ENCODE results near the gene DMD. TPM values are rescaled to one million over a fixed set of nuclear protein-coding genes. Genes with fewer than 3 reads are reported as not detected.

The DMD gene
- total and polyA plus RNA-seq, 4 donors, result 3.9 to 73.8 (median 11.2) TPM

- no peak for TF ChIP-seq CTCF (IDR thresholded peaks at IDR 0.05; ENCODE audit: control extremely low read depth, extremely low read depth)
- no peak overlapping the region for H3K4me3 ChIP-seq
- no peaks in the 10 kb centered on the region for H3K9me3 ChIP-seq (ENCODE audit: control insufficient read depth in 4 of 4, insufficient read depth in 3 of 4, low read length in 3 of 4)
- H3K27me3 ChIP-seq (ENCODE audit: control insufficient read depth in 3 of 3, insufficient read depth in 3 of 3, low read length in 2 of 3), result peaks cover 0 to 13% (median 0%) of the 10 kb centered on the region in 3 donors
- WGBS, 2 donors, result 74 to 87% methylated on average over 5 of the region's 5 CpGs
- no peak overlapping the region for H3K9ac ChIP-seq (ENCODE audit: insufficient read depth in 1 of 2, low read length in 2 of 2)
- DNase-seq (no peak), ATAC-seq (ENCODE audit: insufficient read depth, low FRiP score) (no peak)
- H3K4me1 ChIP-seq (ENCODE audit: control insufficient read depth in 5 of 5, insufficient read depth in 5 of 5, low read length in 5 of 5), result no peaks in the 10 kb centered on the region
- no peak overlapping the region for H3K27ac ChIP-seq (ENCODE audit: low read depth in 1 of 2, low read length in 1 of 2)
- H3K36me3 ChIP-seq (ENCODE audit: control insufficient read depth in 4 of 4, insufficient read depth in 4 of 4, low read length in 4 of 4), result no peaks in the 10 kb centered on the region
These were observed 1241.6 kb downstream of the DMD start for GRCh38 chrX:31969714-31970113.

- no peak for DNase-seq
- Histone ChIP-seq H3K9ac (ENCODE audit: insufficient read depth in 1 of 2, low read length in 2 of 2) (no peak overlapping the region), H3K4me1 (ENCODE audit: control insufficient read depth in 5 of 5, insufficient read depth in 5 of 5, low read length in 5 of 5) (no peaks in the 10 kb centered on the region), H3K9me3 (ENCODE audit: control insufficient read depth in 4 of 4, insufficient read depth in 3 of 4, low read length in 3 of 4) (no peaks in the 10 kb centered on the region), H3K4me3 (no peak overlapping the region), H3K27ac (ENCODE audit: low read depth in 1 of 2, low read length in 1 of 2) (no peak overlapping the region), H3K27me3 (ENCODE audit: control insufficient read depth in 3 of 3, insufficient read depth in 3 of 3, low read length in 2 of 3) (peaks cover 0 to 4% (median 0%) of the 10 kb centered on the region in 3 donors), H3K36me3 (ENCODE audit: control insufficient read depth in 4 of 4, insufficient read depth in 4 of 4, low read length in 4 of 4) (no peaks in the 10 kb centered on the region)
- no peak for ATAC-seq (ENCODE audit: insufficient read depth, low FRiP score)
- no peak for TF ChIP-seq CTCF (IDR thresholded peaks at IDR 0.05; ENCODE audit: control extremely low read depth, extremely low read depth)
- WGBS, 2 donors, result 80 to 96% methylated on average over 1 of the region's 1 CpG
These were observed 1249.1 kb downstream of the DMD start for GRCh38 chrX:31962256-31962655.

GRCh38 chrX:31934842-31935370 is 1276.4 kb downstream of the DMD start:
- Histone ChIP-seq H3K4me3 (no peak overlapping the region), H3K9ac (ENCODE audit: insufficient read depth in 1 of 2, low read length in 2 of 2) (no peak overlapping the region), H3K9me3 (ENCODE audit: control insufficient read depth in 4 of 4, insufficient read depth in 3 of 4, low read length in 3 of 4) (no peaks in the 10 kb centered on the region), H3K27ac (ENCODE audit: low read depth in 1 of 2, low read length in 1 of 2) (no peak overlapping the region), H3K27me3 (ENCODE audit: control insufficient read depth in 3 of 3, insufficient read depth in 3 of 3, low read length in 2 of 3) (peaks cover 0 to 6% (median 0%) of the 10 kb centered on the region in 3 donors), H3K4me1 (ENCODE audit: control insufficient read depth in 5 of 5, insufficient read depth in 5 of 5, low read length in 5 of 5) (no peaks in the 10 kb centered on the region), H3K36me3 (ENCODE audit: control insufficient read depth in 4 of 4, insufficient read depth in 4 of 4, low read length in 4 of 4) (no peaks in the 10 kb centered on the region)
- ATAC-seq (ENCODE audit: insufficient read depth, low FRiP score) (no peak), DNase-seq (no peak)
- no peak for TF ChIP-seq CTCF (IDR thresholded peaks at IDR 0.05; ENCODE audit: control extremely low read depth, extremely low read depth)
- 57 to 77% methylated on average over 5 of the region's 5 CpGs for WGBS, 2 donors

GRCh38 chrX:31934015-31934414 is 1277.3 kb downstream of the DMD start:
- H3K4me3 ChIP-seq, result no peak overlapping the region
- H3K27me3 ChIP-seq (ENCODE audit: control insufficient read depth in 3 of 3, insufficient read depth in 3 of 3, low read length in 2 of 3), result peaks cover 0 to 6% (median 0%) of the 10 kb centered on the region in 3 donors
- DNase-seq (no peak), ATAC-seq (ENCODE audit: insufficient read depth, low FRiP score) (no peak)
- no peak overlapping the region for H3K27ac ChIP-seq (ENCODE audit: low read depth in 1 of 2, low read length in 1 of 2)
- H3K9ac ChIP-seq (ENCODE audit: insufficient read depth in 1 of 2, low read length in 2 of 2), result no peak overlapping the region
- no peaks in the 10 kb centered on the region for H3K36me3 ChIP-seq (ENCODE audit: control insufficient read depth in 4 of 4, insufficient read depth in 4 of 4, low read length in 4 of 4)
- 70 to 85% methylated on average over 3 of the region's 3 CpGs for WGBS, 2 donors
- TF ChIP-seq CTCF (IDR thresholded peaks at IDR 0.05; ENCODE audit: control extremely low read depth, extremely low read depth), result no peak
- no peaks in the 10 kb centered on the region for H3K9me3 ChIP-seq (ENCODE audit: control insufficient read depth in 4 of 4, insufficient read depth in 3 of 4, low read length in 3 of 4)
- no peaks in the 10 kb centered on the region for H3K4me1 ChIP-seq (ENCODE audit: control insufficient read depth in 5 of 5, insufficient read depth in 5 of 5, low read length in 5 of 5)

Measured in lung (tissue), 12 donors.